Measurements from ENCODE around the gene TAF6.

TAF6 gene

DNA sequence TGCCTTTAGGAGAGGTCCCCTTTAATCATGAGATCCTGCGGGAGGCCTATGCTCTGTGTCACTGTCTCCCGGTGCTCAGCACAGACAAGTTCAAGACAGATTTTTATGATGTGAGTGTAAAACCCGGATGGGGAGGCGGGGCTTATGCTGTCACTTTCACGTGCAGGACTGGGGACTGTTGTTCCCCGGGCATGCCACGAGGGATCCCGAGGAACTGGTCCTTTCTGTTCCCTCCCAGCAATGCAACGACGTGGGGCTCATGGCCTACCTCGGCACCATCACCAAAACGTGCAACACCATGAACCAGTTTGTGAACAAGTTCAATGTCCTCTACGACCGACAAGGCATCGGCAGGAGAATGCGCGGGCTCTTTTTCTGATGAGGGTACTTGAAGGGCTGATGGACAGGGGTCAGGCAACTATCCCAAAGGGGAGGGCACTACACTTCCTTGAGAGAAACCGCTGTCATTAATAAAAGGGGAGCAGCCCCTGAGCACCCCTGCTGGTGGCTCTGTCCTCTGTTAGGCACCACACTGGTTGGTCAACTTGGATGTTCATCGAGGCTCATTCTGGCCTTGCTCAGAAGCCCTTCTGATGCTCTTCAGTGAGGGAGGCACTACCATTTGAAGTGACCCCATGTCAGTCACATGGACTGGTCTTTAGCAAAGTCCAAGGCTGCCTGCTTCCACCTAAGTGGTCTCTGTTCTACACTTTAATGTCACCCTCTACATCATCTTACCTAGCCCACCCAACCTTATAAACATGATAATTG is 27.6 kb downstream of the TAF6 start:
- Mint-ChIP-seq H3K4me1 (peaks cover 18% of the 10 kb centered on the region), H3K27me3 (ENCODE audit: low read depth) (no peaks in the 10 kb centered on the region), H3K36me3 (ENCODE audit: low read depth) (peaks cover 54% of the 10 kb centered on the region), H3K9me3 (no peaks in the 10 kb centered on the region), H3K27ac (peak overlapping the region in 2 of 3 experiments; percentile 67 to 75), H3K4me3 (peak overlapping the region; percentile 60 to 97 (median 96))
- TF ChIP-seq, protein P1, sequence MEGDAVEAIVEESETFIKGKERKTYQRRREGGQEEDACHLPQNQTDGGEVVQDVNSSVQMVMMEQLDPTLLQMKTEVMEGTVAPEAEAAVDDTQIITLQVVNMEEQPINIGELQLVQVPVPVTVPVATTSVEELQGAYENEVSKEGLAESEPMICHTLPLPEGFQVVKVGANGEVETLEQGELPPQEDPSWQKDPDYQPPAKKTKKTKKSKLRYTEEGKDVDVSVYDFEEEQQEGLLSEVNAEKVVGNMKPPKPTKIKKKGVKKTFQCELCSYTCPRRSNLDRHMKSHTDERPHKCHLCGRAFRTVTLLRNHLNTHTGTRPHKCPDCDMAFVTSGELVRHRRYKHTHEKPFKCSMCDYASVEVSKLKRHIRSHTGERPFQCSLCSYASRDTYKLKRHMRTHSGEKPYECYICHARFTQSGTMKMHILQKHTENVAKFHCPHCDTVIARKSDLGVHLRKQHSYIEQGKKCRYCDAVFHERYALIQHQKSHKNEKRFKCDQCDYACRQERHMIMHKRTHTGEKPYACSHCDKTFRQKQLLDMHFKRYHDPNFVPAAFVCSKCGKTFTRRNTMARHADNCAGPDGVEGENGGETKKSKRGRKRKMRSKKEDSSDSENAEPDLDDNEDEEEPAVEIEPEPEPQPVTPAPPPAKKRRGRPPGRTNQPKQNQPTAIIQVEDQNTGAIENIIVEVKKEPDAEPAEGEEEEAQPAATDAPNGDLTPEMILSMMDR (IDR thresholded peaks at IDR 0.05; ENCODE audit: unreplicated experiment in 3 of 3) = no peak

DNA sequence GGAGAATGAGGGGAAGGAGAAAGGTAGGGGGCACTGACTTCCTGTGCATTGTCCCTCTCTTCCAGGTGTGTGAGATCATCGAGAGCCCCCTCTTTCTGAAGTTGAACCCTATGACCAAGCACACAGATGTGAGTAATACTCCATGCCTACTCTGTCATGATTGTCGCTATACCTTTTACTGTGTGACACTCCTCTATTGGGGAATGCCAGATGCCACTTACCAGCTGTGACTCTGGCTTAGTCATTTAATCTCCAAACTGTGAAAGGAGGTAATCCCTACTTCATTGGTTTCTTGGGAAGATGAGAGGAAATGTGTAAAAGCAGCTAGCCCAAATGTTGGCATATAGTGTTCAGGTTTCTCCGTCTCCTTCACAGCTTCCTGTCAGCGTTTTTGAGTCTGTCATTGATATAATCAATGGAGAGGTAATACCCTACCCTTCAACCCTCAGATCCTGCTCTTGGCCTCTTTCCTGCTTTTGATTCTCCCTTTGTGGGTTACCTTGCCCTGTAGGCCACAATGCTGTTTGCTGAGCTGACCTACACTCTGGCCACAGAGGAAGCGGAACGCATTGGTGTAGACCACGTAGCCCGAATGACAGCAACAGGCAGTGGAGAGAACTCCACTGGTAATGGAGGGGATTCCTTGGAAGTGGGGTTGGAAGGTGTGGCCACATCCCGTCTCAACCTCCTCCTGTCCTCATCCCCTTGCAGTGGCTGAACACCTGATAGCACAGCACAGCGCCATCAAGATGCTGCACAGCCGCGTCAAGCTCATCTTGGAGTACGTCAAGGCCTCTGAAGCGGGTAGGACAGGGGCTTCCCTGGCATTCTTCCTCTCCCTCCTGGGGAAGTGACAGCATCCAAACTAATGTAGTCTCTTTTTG is 28.4 kb downstream of the TAF6 start:
- H3K27ac Mint-ChIP-seq = peak overlapping the region; percentile 15 to 75 (median 62)
- peak overlapping the region; percentile 60 to 97 (median 96) for H3K4me3 Mint-ChIP-seq
- peaks cover 18% of the 10 kb centered on the region for H3K4me1 Mint-ChIP-seq
- H3K9me3 Mint-ChIP-seq = no peaks in the 10 kb centered on the region
- H3K36me3 Mint-ChIP-seq (ENCODE audit: low read depth) = peaks cover 48% of the 10 kb centered on the region
- TF ChIP-seq, protein P1 (IDR thresholded peaks at IDR 0.05; ENCODE audit: unreplicated experiment in 3 of 3) = no peak
- no peaks in the 10 kb centered on the region for H3K27me3 Mint-ChIP-seq (ENCODE audit: low read depth)

DNA sequence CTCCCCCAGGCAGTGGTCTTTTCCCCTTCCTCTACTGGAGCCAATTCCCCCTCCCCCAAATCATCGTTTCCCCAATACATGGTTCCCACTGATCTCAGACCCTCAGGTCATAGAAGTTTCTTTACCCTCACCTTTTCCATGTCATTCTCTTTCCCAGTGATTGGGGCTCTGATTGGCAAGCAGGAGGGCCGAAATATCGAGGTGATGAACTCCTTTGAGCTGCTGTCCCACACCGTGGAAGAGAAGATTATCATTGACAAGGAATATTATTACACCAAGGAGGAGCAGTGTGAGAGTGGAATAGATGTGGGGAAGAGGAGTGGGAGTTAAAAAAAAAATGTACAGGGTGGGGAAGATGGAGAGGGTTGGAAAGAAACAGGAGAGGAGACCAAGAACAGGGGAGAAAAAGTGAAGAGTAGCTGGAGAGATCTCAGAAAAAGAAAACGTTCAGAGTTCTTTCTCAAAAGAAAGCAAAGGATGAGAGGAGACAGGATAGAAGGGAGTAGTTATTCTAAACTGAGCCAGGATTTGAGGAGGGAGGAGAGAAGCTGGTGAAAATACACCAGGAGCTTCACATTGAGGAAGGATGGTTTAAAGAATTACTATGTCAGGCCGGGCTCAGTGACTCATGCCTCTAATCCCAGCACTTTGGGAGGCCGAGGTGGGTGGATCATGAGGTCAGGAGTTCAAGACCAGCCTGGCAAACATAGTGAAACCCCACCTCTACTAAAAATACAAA is 29.5 kb downstream of the TAF6 start:
- peak overlapping the region; percentile 90 to 98 (median 92) for H3K27ac Mint-ChIP-seq
- TF ChIP-seq, protein P1 (IDR thresholded peaks at IDR 0.05; ENCODE audit: unreplicated experiment in 3 of 3) = no peak
- H3K27me3 Mint-ChIP-seq (ENCODE audit: low read depth) = no peaks in the 10 kb centered on the region
- peaks cover 36% of the 10 kb centered on the region for H3K36me3 Mint-ChIP-seq (ENCODE audit: low read depth)
- H3K4me1 Mint-ChIP-seq = peaks cover 18% of the 10 kb centered on the region
- peak overlapping the region; percentile 90 to 97 (median 96) for H3K4me3 Mint-ChIP-seq
- no peaks in the 10 kb centered on the region for H3K9me3 Mint-ChIP-seq

DNA sequence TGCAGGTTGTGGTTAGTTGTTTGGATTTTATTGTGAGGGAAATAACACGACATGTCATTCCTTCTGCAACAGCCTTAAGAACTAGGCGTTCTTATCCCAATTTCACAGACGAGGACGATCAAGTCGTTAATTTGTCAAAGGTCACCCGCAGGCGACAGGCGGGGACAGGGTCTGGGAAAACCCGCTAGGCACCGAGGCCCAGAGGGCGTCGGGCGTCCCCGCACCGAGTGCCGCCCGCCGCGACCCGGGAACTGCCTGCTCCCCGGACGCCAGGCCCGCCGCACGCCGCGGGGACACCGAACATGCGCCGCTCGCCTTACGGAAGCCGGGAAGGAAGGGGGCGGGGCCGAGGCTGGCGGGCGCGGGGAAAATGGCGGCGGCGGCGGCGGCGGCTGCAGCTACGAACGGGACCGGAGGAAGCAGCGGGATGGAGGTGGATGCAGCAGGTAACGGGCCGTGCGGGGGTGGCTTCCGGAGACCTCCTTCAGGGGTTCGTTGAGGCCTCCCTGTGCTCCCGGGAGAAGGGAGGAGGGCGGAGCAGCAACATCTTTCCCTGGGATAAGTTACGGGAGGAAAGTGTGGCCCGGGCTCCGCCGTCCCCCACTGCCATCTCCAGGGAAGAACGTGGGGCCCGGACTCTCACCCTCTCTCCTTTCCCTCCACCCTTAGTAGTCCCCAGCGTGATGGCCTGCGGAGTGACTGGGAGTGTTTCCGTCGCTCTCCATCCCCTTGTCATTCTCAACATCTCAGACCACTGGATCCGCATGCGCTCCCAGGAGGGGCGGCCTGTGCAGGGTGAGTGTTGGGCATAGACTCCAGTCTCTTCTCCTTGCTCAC is 30.3 kb downstream of the TAF6 start, which contains the start of gene COPS6:
TSS of gene COPS6 (plus strand) at position 349 of the 837 bp plus-strand sequence. CDS start at position 371, 22 bp downstream.
- Mint-ChIP-seq H3K27me3 (ENCODE audit: low read depth) (no peaks in the 10 kb centered on the region), H3K4me3 (peak within 1 kb of the TSS; percentile 90 to 97 (median 96)), H3K27ac (peak within 1 kb of the TSS; percentile 92 to 98 (median 96)), H3K4me1 (peaks cover 18% of the 10 kb centered on the region), H3K9me3 (no peaks in the 10 kb centered on the region), H3K36me3 (ENCODE audit: low read depth) (peaks cover 28% of the 10 kb centered on the region)
- TF ChIP-seq, protein P1 (IDR thresholded peaks at IDR 0.05; ENCODE audit: unreplicated experiment in 3 of 3) = no peak

DNA sequence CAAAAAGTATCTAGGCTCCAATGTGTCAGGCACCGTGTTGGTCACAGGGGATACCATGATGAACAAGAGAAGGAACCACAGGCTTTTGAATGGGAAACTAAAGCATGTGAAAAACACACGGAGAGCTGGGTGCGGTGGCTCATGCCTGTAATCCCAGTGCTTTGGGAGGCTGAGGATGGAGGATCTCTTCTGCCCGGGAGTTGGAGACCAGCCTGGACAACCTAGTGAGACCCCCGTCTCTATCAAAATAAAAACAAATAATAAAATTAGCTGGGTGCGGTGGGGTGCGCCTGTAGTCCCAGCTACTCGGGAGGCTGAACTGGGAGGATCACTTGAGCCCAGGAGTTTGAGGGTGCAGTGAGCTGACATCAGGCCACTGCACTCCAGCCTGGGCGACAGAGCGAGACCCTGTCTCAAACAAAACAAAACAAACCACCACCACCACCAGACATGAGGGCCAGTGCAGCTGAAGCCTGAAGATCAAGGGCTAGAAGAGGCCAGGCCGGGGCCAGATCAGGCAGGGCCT is 31.0 kb downstream of the TAF6 start:
- Mint-ChIP-seq H3K9me3 (no peaks in the 10 kb centered on the region), H3K36me3 (ENCODE audit: low read depth) (peaks cover 22% of the 10 kb centered on the region), H3K4me1 (peaks cover 18% of the 10 kb centered on the region), H3K4me3 (peak overlapping the region; percentile 90 to 97 (median 96)), H3K27ac (peak overlapping the region; percentile 92 to 98 (median 96)), H3K27me3 (ENCODE audit: low read depth) (no peaks in the 10 kb centered on the region)
- TF ChIP-seq, protein P1 (IDR thresholded peaks at IDR 0.05; ENCODE audit: unreplicated experiment in 3 of 3) = no peak
